Muscle of leg (tissue), 11 donors: ENCODE data around the gene PLEKHM1. TPM values are rescaled to one million over a fixed set of nuclear protein-coding genes. Genes with fewer than 3 reads are reported as not detected.
A peak's percentile ranks its signal among the peaks of the same experiment; 100 is the strongest.

Source experiments
- DNase-seq: peaks from one replicate; pipeline ENCODE4 v3.0.0; 2013
- H3K27ac ChIP-seq: one replicate; pipeline ENCODE4 v1.5.1; 2013; ENCODE audit warnings: mild to moderate bottlenecking, low read length, control low read depth
- H3K27me3 ChIP-seq: one replicate; pipeline ENCODE4 v1.6.1; 2013; ENCODE audit warnings: low read length; ENCODE audit not compliant: control insufficient read depth, insufficient read depth
- H3K36me3 ChIP-seq: one replicate; pipeline ENCODE4 v1.6.1; 2013; ENCODE audit warnings: low read length; ENCODE audit not compliant: control insufficient read depth, insufficient read depth
- H3K4me1 ChIP-seq: one replicate; pipeline ENCODE4 v1.6.1; 2013; ENCODE audit warnings: low read length; ENCODE audit not compliant: control insufficient read depth, insufficient read depth
- H3K4me3 ChIP-seq: one replicate; pipeline ENCODE4 v1.5.1; 2013; ENCODE audit warnings: low read length, control low read depth
- H3K9me3 ChIP-seq: replicated peaks from 2 replicates; pipeline ENCODE4 v1.6.1; 2013; ENCODE audit warnings: low read depth, low read length; ENCODE audit not compliant: control insufficient read depth
- WGBS: methylation state at CpG from one replicate; pipeline ENCODE4 v1.1.5; 2013; ENCODE audit warnings: missing lambda C conversion rate; ENCODE audit not compliant: insufficient coverage; 5-methylcytosine and 5-hydroxymethylcytosine counted together
- polyA plus RNA-seq, 8 donors: library from polyadenylated mRNA; unstranded; fragments of 120-200 nt; gene quantifications; one replicate each; pipeline versions ENCODE4 v1.2.1 to v1.2.3, GENCODE V29; 2013; ENCODE audit warnings: inconsistent platforms in 1 of 8, low replicate concordance in 1 of 8; ENCODE audit not compliant: insufficient read length in 8 of 8, insufficient read depth in 1 of 8
- total RNA-seq: library from RNA; stranded (reverse); fragments of 120-200 nt; gene quantifications from one replicate; pipeline ENCODE4 v1.2.4, GENCODE V29; 2013

PLEKHM1 gene
- total and polyA plus RNA-seq, 9 donors, result 7.5 to 11.3 (median 8.9) TPM

DNA sequence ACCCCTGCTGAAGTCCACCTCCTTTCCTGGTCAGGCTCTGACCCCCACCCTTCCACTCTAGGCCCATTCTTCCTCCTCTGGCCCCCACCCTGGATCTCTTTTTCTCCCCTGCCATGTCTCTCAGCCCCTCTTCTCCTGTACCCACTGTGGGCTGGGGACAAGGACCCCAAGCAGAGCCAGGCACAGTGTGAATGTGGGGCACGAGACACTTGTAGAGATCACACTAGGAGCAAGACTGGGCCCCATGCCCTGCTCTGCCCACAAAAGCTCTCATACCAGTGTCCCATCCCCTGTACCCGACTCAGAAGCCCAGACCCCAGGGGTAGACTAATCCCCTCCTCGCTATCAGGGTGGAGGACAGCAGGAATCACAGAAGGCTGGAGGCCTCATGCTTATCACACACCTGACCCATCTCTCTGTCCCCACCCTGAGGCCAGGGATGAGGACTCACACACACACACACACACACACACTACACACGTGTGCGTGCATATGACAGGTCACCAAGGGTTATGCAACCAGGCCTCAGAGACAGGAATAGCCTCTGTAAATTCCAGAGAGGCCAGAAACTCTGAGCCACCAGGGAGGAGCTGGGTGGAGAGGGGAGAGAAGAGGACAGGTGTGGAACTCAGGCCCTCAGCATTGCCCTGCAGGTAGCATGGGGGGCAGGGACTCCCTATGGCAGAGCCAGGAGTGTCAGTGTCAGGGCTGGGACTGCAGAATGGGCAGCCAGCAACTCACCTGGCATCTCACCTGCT lies 79.0 kb downstream of the PLEKHM1 start:
- Histone ChIP-seq H3K9me3 (no peaks in the 10 kb centered on the region), H3K4me1 (peaks cover 35% of the 10 kb centered on the region), H3K27ac (no peak overlapping the region), H3K36me3 (no peaks in the 10 kb centered on the region), H3K4me3 (no peak overlapping the region), H3K27me3 (peaks cover 4% of the 10 kb centered on the region)
- DNase-seq, result peak; percentile 7
- whole genome bisulfite sequencing, result 87% methylated on average over 2 of the region's 5 CpGs

DNA sequence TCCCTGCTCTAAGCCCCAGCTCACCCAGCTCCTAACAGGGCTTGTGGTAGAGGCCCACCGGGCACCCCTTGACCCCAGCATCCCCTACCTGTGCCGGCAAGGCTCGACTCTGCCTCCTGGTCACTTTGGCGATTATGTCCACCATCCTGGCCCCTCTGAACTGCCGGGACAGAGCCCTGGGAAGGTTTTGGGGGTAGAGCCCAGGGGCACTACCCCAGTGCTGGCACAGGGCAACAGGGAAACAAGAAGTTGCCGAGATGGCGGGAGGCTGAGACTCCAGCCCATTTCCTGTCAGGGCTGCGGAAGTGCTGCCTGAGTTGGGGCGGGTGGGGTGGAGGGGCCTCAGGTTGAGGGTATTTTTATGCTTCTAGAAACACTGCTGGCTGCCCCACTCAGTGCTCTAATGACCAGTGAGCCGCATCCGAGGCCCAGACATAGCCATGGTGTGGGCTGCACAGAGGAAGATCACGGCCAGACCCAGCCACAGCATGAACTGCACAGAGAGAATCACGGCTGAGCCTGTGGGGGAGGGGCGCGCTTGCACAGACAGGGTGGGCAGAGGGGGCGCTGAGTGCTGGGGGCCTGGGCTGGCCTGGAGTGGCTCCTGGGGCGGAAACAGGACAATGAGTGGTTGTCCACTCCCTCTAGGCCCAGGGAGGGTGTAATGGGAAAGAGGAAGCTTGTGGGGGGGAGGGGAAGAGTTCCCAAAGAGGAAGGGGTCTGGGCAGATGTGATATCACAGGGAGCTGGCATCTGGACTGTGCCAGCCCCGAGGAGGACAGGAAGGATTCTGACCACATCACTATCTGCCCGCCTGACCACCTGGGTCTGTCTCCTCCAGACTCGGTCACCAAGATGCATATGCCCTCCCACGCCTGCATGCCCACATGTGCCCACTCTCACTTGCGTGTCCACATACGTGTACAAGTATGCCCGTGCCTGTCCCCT lies 80.1 kb downstream of the PLEKHM1 start:
- Histone ChIP-seq H3K27ac (peak overlapping the region; percentile 45), H3K9me3 (no peaks in the 10 kb centered on the region), H3K4me1 (peaks cover 40% of the 10 kb centered on the region), H3K4me3 (peak overlapping the region; percentile 38), H3K27me3 (peaks cover 14% of the 10 kb centered on the region), H3K36me3 (no peaks in the 10 kb centered on the region)
- peak; percentile 60 for DNase-seq
- 58% methylated on average over 20 of the region's 24 CpGs for WGBS

DNA sequence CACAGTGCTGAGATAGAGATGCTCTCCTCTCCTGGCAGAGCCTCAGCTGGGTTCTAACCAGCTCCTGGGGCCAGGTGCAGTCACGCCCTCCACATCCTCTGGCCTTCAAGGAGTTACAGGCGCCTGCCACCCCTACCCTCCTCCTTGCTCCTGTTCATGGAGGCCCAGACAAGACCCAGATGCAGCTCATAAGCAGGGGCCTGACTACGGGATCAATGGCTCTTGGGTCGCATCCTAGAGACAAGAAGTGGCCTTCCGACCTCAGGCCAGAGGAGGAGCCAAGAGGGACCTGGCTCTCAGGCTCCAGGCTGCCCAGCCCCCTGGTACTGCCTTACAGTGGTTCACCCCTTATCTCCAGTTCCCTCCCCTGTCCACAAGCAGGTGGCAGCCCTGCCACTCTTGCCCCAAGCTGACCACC lies 80.9 kb downstream of the PLEKHM1 start:
- Histone ChIP-seq H3K9me3 (no peaks in the 10 kb centered on the region), H3K36me3 (no peaks in the 10 kb centered on the region), H3K27ac (no peak overlapping the region), H3K4me1 (peaks cover 43% of the 10 kb centered on the region), H3K4me3 (peak overlapping the region; percentile 38), H3K27me3 (peaks cover 18% of the 10 kb centered on the region)
- 66% methylated on average over 3 of the region's 5 CpGs for WGBS
- no peak for DNase-seq

DNA sequence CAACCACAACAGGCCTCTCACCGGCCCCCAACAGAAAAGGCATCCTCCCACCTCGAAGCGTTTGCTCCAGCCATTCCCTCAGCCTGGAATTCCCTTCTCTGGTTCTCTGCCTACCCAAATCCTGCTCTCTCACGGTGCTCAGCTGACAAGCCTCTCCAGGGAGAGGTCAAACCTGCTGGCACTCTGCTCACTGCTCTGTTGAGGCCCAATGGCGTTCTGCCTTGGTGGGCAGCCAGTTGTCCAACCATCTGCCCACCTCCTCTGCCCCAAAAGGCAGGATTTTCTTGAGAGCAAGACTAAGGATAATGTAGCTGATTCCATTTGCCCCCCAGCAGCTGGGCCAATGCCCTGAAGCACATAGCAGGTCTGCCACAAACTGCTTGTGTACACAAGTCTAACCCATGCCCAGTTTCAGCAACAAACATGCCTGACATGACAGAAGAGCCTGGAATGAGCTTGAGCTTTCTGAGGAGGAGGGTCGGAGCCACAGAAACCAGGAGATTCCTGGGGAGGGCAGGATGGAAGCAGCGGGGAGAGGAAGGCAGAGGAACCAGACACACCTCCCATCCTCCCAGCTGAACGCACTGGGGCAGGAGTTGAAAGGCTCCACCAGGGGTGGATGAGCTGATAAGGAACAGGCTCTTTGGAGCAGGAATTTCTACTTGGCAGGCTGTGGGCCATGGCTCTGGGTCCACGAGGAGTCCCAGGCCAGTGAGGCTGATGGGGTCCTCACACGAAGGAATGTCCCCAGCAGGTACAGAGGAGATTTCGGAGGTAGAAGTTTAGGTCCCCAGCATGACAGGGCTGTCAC lies 81.7 kb downstream of the PLEKHM1 start:
- 58% methylated on average over 7 of the region's 11 CpGs for WGBS
- Histone ChIP-seq H3K9me3 (no peaks in the 10 kb centered on the region), H3K27ac (no peak overlapping the region), H3K27me3 (peaks cover 20% of the 10 kb centered on the region), H3K4me3 (no peak overlapping the region), H3K36me3 (peaks cover 3% of the 10 kb centered on the region), H3K4me1 (peaks cover 43% of the 10 kb centered on the region)
- peak; percentile 3 for DNase-seq

DNA sequence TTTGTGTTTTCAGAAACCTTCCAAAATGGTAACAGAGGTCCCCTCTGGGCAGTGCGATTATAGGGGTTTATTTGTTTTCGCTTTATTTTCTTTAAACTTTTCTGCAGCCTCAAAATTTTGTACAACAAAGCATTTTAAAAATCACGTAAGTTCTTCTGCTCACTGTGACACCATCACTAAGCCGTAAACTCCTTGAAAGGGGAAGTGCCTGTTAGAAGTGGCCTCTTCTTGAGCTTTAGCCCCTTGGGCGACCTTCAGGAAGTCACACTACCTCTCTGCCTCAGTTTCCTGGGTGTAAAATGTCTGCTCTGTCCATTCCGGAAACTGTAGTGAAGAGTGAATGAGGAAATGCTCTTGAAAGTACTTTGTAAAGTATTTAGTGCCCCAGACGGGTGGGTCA lies 84.4 kb downstream of the PLEKHM1 start:
- Histone ChIP-seq H3K27ac (no peak overlapping the region), H3K4me1 (peaks cover 27% of the 10 kb centered on the region), H3K27me3 (peaks cover 20% of the 10 kb centered on the region), H3K36me3 (peaks cover 3% of the 10 kb centered on the region), H3K4me3 (no peak overlapping the region), H3K9me3 (no peaks in the 10 kb centered on the region)
- WGBS, result no CpG with 5 or more reads among the region's 7 CpGs
- peak; percentile 3 for DNase-seq

DNA sequence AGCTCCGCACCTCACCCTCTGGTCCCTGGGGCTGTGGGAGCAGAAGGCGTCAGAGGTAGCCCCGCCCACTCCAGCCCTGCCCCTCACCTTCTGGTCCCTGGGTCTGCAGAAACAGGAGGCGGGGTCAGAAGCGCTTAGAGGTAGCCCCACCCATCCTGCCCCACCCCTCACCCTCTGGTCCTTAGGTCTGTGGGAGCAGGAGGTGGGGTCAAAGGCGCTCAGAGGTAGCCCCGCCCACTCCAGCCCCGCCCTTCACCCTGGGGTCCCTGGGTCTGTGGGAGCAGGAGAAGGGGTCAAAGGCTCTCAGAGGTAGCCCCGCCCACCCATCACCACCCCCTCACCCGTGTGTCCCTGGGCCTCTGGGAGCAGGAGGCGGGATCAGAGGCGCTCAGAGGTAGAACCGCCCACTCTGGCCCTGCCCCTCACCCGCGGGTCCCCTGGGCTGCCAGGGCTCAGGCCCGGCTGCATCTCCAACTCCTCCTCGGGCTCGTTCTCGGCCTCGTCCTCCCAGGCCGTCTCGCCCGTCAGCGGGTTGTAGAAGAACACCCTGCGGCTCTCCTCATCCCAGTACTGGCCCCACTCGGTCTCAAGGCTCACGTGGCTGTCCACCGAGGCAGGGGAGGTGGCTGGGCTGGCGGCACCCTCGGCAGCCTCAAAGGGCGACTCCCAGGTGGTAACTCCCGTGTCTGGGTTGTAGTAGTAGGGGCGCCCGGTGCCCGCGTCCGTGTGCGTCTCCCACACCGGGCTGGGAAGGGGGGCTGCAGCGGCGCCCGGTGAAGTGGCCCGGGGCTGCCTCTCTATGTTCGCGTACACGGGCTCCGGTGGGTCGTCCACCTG lies 85.1 kb downstream of the PLEKHM1 start:
- Histone ChIP-seq H3K4me3 (no peak overlapping the region), H3K4me1 (peaks cover 21% of the 10 kb centered on the region), H3K9me3 (no peaks in the 10 kb centered on the region), H3K27ac (no peak overlapping the region), H3K27me3 (peaks cover 20% of the 10 kb centered on the region), H3K36me3 (peaks cover 3% of the 10 kb centered on the region)
- DNase-seq, result peak; percentile 15
- 23% methylated on average over 34 of the region's 48 CpGs for WGBS

DNA sequence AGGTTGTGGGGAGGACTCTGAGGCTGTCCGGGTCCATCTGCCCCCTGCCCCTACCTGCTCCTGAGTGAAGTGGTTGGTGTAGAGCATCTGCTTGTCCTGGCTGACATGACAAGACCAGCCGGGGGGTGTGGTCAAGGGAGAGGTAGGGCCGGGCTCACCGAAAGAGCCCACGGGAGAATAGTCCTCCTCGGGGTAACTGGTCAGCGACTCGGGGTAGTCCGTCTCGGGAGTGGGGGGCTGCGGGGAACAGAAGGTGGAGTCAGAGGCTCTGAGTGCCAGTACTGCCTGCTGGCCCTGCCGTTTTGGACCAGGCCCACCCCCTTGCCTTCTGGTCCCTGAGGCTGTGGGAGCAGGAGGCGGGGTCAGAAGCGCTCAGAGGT lies 85.7 kb downstream of the PLEKHM1 start:
- Histone ChIP-seq H3K4me1 (peaks cover 16% of the 10 kb centered on the region), H3K36me3 (peaks cover 3% of the 10 kb centered on the region), H3K4me3 (no peak overlapping the region), H3K9me3 (no peaks in the 10 kb centered on the region), H3K27me3 (peaks cover 20% of the 10 kb centered on the region), H3K27ac (no peak overlapping the region)
- DNase-seq, result peak; percentile 1
- 31% methylated on average over 13 of the region's 14 CpGs for WGBS

DNA sequence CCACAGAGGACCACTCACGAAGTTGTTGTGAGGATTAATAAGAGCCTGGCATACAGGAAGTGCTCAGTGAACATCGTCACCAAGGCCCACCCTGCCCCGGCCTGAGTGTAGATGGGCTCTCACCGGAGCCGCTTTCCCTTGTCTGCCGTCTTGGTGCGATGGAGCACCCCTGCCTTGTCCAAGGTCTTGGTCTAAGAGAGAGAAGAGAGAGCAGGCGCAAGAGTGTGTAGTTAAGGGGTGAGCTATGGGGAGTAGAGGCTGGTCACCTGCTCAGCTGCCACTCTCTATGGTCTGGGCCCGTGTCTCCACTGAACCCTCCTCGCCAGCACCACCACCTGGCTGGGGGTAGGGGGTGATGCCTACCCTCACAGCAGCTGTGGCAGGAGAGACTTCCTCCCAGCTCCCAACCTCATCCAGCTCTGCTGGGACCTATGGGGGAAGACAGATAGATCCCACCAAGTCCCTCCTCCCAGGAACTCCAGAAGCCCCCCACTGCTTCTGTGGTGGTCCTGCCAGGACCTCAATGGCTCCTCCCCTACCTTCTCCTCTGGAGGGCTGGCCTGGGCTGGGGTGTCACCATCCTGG lies 86.5 kb downstream of the PLEKHM1 start:
- no peaks in the 10 kb centered on the region for H3K9me3 ChIP-seq
- no peak overlapping the region for H3K27ac ChIP-seq
- 88% methylated on average over 6 of the region's 10 CpGs for WGBS
- no peak for DNase-seq
- peaks cover 20% of the 10 kb centered on the region for H3K27me3 ChIP-seq
- no peak overlapping the region for H3K4me3 ChIP-seq
- H3K36me3 ChIP-seq, result peaks cover 3% of the 10 kb centered on the region
- peaks cover 16% of the 10 kb centered on the region for H3K4me1 ChIP-seq

DNA sequence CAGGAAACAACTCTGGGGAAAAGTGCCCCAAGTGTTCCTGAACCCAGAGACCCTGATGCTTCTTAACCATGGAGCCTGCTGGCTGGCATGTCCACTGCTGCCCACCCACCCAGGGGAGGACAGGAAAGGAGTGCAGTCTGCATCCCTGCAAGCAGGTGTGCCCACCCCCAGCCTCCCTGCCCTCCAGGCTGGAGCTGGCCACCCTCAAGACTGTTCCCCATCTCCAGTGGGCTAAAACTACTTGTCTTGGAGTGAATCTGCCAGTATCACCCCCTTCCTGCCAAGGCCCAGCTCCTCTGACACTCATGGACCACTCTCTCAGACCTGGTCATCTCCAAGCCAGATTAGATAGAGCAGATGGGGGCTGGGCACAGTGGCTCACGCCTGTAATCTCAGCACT lies 87.6 kb downstream of the PLEKHM1 start:
- H3K4me3 ChIP-seq, result no peak overlapping the region
- no peak overlapping the region for H3K27ac ChIP-seq
- H3K36me3 ChIP-seq, result peaks cover 3% of the 10 kb centered on the region
- WGBS, result no CpG with 5 or more reads among the region's 1 CpG
- H3K9me3 ChIP-seq, result no peaks in the 10 kb centered on the region
- no peak for DNase-seq
- H3K27me3 ChIP-seq, result peaks cover 20% of the 10 kb centered on the region
- peaks cover 8% of the 10 kb centered on the region for H3K4me1 ChIP-seq
